Activated naive CD8-positive, alpha-beta T cell treated with anti-CD3 and anti-CD28 coated beads, Interleukin-2, amount 50 U/mL, for 16 hours (primary cell): Measurements from ENCODE around the gene PITX3.
"Not testable (repeated sequence)": the region's sequence is repeated elsewhere in the genome, so short reads cannot be mapped to it uniquely, and the experiment has no call there.

Source experiments
- DNase-seq: peaks from one replicate; pipeline ENCODE4 v3.0.0-alpha.2; 2020; ENCODE audit warnings: low read depth, low spot score

Gene PITX3

GRCh38 chr10:102226542-102226870, 14.8 kb downstream of the PITX3 start:
- DNase-seq = no peak

- DNase-seq = peak; percentile 64
Measured at GRCh38 chr10:102225646-102226541, 15.4 kb downstream of the PITX3 start, which contains the start of gene ELOVL3. TSS of gene ELOVL3 (plus strand) at chr10:102226299. CDS start at chr10:102226549, 250 bp downstream.

GRCh38 chr10:102222797-102223196, 18.5 kb downstream of the PITX3 start:
- DNase-seq = no peak

- DNase-seq = no peak
Measured at GRCh38 chr10:102220612-102221011, 20.7 kb downstream of the PITX3 start.

- no peak for DNase-seq
Measured at GRCh38 chr10:102219370-102219769, 21.9 kb downstream of the PITX3 start.

- DNase-seq = not testable (repeated sequence)
Measured at GRCh38 chr10:102213599-102213998, 27.7 kb downstream of the PITX3 start.

- DNase-seq = no peak
Measured at GRCh38 chr10:102211615-102212299, 29.6 kb downstream of the PITX3 start.

- no peak for DNase-seq
Measured at GRCh38 chr10:102208311-102209035, 32.8 kb downstream of the PITX3 start.

- DNase-seq = no peak
Measured at GRCh38 chr10:102202386-102202785, 38.9 kb downstream of the PITX3 start.

- DNase-seq = no peak
Measured at GRCh38 chr10:102200751-102201640, 40.3 kb downstream of the PITX3 start.

GRCh38 chr10:102198027-102198426, 43.3 kb downstream of the PITX3 start:
- no peak for DNase-seq

GRCh38 chr10:102196893-102197292, 44.4 kb downstream of the PITX3 start:
- no peak for DNase-seq

- no peak for DNase-seq
Measured at GRCh38 chr10:102195296-102195870, 45.9 kb downstream of the PITX3 start.

GRCh38 chr10:102191956-102192355, 49.4 kb downstream of the PITX3 start:
- no peak for DNase-seq

- not testable (repeated sequence) for DNase-seq
Measured at GRCh38 chr10:102188941-102189898, 52.1 kb downstream of the PITX3 start.

GRCh38 chr10:102188298-102188940, 52.9 kb downstream of the PITX3 start:
- DNase-seq = no peak

GRCh38 chr10:102185811-102186527, 55.3 kb downstream of the PITX3 start:
- no peak for DNase-seq

- no peak for DNase-seq
Measured at GRCh38 chr10:102185272-102185671, 56.0 kb downstream of the PITX3 start.
